WTC11 (cell line): ENCODE data around the gene PRKG2.

Experiments used
- CREB1 ChIP-seq: sonication (generic); formaldehyde crosslinking; IDR thresholded peaks from 2 replicates; pipeline ENCODE4 v1.8.0; 2023; ENCODE audit warnings: mild to moderate bottlenecking, missing genetic modification reagents
- CTCF ChIP-seq: fragments of 200-600 bp; IDR thresholded peaks from 2 replicates; pipeline ENCODE4 v1.8.0; 2022; ENCODE audit warnings: antibody characterized with exemption
- ESRRA ChIP-seq: sonication (generic); formaldehyde crosslinking; IDR thresholded peaks from 2 replicates; pipeline ENCODE4 v1.8.1; 2022; ENCODE audit warnings: mild to moderate bottlenecking, missing genetic modification reagents, borderline replicate concordance
- IRF2 ChIP-seq: sonication (generic); formaldehyde crosslinking; IDR thresholded peaks from 2 replicates; pipeline ENCODE4 v1.8.0; 2022; ENCODE audit warnings: low read depth, missing genetic modification reagents, borderline replicate concordance
- MAX ChIP-seq: sonication (generic); formaldehyde crosslinking; IDR thresholded peaks from 2 replicates; pipeline ENCODE4 v1.8.0; 2022; ENCODE audit warnings: mild to moderate bottlenecking, missing genetic modification reagents
- SP1 ChIP-seq: sonication (generic); formaldehyde crosslinking; conservative IDR thresholded peaks from 2 replicates; pipeline ENCODE4 v1.8.1; 2022; ENCODE audit warnings: missing genetic modification reagents
- ZNF671 ChIP-seq: fragments of 250-450 bp; sonication (Bioruptor Pico); IDR thresholded peaks from 2 replicates; pipeline ENCODE4 v1.8.0; 2021; ENCODE audit warnings: mild to moderate bottlenecking

- TF ChIP-seq ESRRA: no peak
- TF ChIP-seq CTCF: no peak
- TF ChIP-seq IRF2 (CRISPR knock-in tag): no peak
- no peak for TF ChIP-seq MAX (CRISPR knock-in tag)
- TF ChIP-seq SP1 (CRISPR knock-in tag): no peak
- TF ChIP-seq ZNF671 (CRISPR knock-in tag): no peak
- TF ChIP-seq CREB1 (CRISPR knock-in tag): no peak
Measured at GRCh38 chr4:81118086-81118485, 96.9 kb downstream of the PRKG2 start.
